Upper lobe of left lung (tissue), 4 donors: ENCODE results near the gene EXOC6B.

Experiments
- POLR2AphosphoS5 ChIP-seq, 2 donors: sonication (generic); formaldehyde crosslinking; IDR thresholded peaks; one replicate each; pipeline ENCODE4 v1.5.1; 2017; ENCODE audit warnings: antibody characterized with exemption in 2 of 2
- TF ChIP-seq, protein P1 (sequence below), 6 experiments: fragments of 450-650 bp in 4 of 6; fragments of 200-600 bp in 2 of 6; sonication (generic) in 2 of 6; IDR thresholded peaks; one replicate each; pipeline ENCODE4 v1.5.1; 2016 to 2019; ENCODE audit warnings: antibody characterized with exemption in 6 of 6

DNA sequence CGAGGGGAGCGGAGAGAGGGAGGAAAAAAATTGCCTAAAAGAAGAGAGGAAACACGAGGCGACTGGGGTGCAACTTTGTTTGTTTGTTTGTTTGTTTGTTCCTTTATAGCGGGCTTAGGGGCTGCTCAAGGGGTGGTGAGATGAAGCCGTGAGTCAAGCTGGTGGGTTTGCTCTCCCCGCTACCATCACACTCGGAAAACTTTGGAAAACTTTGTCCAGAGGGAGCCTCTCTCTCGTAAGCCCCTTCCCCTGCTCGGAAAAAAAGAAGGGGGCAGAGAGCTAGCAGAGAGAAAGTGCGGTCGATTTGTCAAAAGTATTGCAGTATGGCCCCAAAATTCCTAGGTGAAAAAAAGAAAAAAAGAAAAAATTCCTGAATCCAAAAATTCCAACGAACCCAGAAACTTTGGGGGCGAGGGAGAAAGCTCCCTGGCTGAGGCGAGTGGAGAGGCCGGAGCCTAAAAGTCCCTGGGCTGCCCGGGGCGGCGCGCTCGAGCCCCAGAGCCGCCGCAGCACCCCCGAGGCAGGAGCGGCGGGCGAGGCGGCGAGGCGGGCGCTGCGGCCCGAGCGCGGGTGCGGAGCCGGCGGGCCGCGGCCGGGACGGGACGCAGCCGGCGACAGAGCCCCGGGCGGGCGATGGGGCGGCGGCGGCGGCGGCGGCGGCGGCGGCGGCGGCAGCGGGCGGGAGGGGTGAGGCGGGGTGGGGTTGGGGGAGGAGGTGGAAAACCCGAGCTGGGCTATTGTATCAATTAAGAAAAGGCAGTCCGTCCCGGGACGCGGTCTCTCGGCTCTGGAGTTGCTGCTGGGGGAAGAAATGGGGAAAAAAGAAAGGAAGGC, 677.6 kb downstream of the EXOC6B start:
- TF ChIP-seq, protein P1, sequence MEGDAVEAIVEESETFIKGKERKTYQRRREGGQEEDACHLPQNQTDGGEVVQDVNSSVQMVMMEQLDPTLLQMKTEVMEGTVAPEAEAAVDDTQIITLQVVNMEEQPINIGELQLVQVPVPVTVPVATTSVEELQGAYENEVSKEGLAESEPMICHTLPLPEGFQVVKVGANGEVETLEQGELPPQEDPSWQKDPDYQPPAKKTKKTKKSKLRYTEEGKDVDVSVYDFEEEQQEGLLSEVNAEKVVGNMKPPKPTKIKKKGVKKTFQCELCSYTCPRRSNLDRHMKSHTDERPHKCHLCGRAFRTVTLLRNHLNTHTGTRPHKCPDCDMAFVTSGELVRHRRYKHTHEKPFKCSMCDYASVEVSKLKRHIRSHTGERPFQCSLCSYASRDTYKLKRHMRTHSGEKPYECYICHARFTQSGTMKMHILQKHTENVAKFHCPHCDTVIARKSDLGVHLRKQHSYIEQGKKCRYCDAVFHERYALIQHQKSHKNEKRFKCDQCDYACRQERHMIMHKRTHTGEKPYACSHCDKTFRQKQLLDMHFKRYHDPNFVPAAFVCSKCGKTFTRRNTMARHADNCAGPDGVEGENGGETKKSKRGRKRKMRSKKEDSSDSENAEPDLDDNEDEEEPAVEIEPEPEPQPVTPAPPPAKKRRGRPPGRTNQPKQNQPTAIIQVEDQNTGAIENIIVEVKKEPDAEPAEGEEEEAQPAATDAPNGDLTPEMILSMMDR (IDR thresholded peaks at IDR 0.05) = no peak
- no peak for TF ChIP-seq POLR2AphosphoS5 (IDR thresholded peaks at IDR 0.05)
